Loucy (cell line): ENCODE measurements around the gene ICE1.

Source experiments
- CTCF ChIP-seq: fragments of 200-600 bp; sonication (generic); conservative IDR thresholded peaks from 2 replicates; pipeline ENCODE4 v1.5.1; 2014; ENCODE audit warnings: mild to moderate bottlenecking, antibody characterized with exemption, low read length
- EZH2phosphoT487 ChIP-seq: fragments of 200-600 bp; IDR thresholded peaks from 2 replicates; pipeline ENCODE4 v1.6.1; 2018; ENCODE audit warnings: antibody characterized with exemption, mild to moderate bottlenecking, moderate library complexity, borderline replicate concordance

GRCh38 chr5:5521478-5521877 is 99.0 kb downstream of the ICE1 start:
- TF ChIP-seq CTCF = no peak
- TF ChIP-seq EZH2phosphoT487 = no peak
